SK-N-SH treated with all-trans-retinoic acid at 6 μM for 48 hours (cell line): ENCODE measurements around the gene SP3.

Experiments
- ATAC-seq: fragments of 200-7000 bp; cut with Tn5 transposase; 3 replicates; pipeline ENCODE4 v1.9.1; 2020; ENCODE audit warnings: mild to moderate bottlenecking, moderate library complexity
- ARNTL ChIP-seq: fragments of 450-650 bp; formaldehyde crosslinking; IDR thresholded peaks from 2 replicates; pipeline ENCODE4 v1.5.0; 2020; ENCODE audit warnings: low read depth, mild to moderate bottlenecking, moderate library complexity, borderline replicate concordance
- BACH2 ChIP-seq: fragments of 250-450 bp; sonication (Bioruptor Pico); IDR thresholded peaks from 2 replicates; pipeline ENCODE4 v1.9.0; 2021; ENCODE audit warnings: mild to moderate bottlenecking, borderline replicate concordance
- CREB5 ChIP-seq: fragments of 250-450 bp; sonication (Bioruptor Pico); IDR thresholded peaks from 2 replicates; pipeline ENCODE4 v1.5.1; 2020; ENCODE audit warnings: low read depth, mild to moderate bottlenecking, moderate library complexity
- CSDC2 ChIP-seq: fragments of 250-450 bp; sonication (Bioruptor Pico); IDR thresholded peaks from 2 replicates; pipeline ENCODE4 v1.5.0; 2020; ENCODE audit warnings: mild to moderate bottlenecking, moderate library complexity
- ISL1 ChIP-seq: fragments of 250-450 bp; sonication (Bioruptor Pico); IDR thresholded peaks from 2 replicates; pipeline ENCODE4 v2.1.2; 2022; ENCODE audit warnings: mild to moderate bottlenecking, moderate library complexity
- OSR1 ChIP-seq: fragments of 250-450 bp; sonication (Bioruptor Pico); IDR thresholded peaks from 2 replicates; pipeline ENCODE4 v1.8.0; 2022; ENCODE audit warnings: moderate library complexity, mild to moderate bottlenecking, inconsistent platforms
- PATZ1 ChIP-seq: fragments of 250-450 bp; sonication (Bioruptor Pico); IDR thresholded peaks from 2 replicates; pipeline ENCODE4 v1.8.0; 2020; ENCODE audit warnings: mild to moderate bottlenecking, moderate library complexity, borderline replicate concordance
- PPARA ChIP-seq: fragments of 250-450 bp; sonication (Bioruptor Pico); IDR thresholded peaks from 2 replicates; pipeline ENCODE4 v1.5.0; 2020; ENCODE audit warnings: mild to moderate bottlenecking, borderline replicate concordance
- RARB ChIP-seq: fragments of 250-450 bp; sonication (Bioruptor Pico); IDR thresholded peaks from 2 replicates; pipeline ENCODE4 v1.8.0; 2021; ENCODE audit warnings: mild to moderate bottlenecking, moderate library complexity
- SNAI2 ChIP-seq: fragments of 250-450 bp; sonication (Bioruptor Pico); IDR thresholded peaks from 2 replicates; pipeline ENCODE4 v1.5.0; 2020; ENCODE audit warnings: mild to moderate bottlenecking, moderate library complexity
- TCF4 ChIP-seq: fragments of 250-450 bp; sonication (Bioruptor Pico); IDR thresholded peaks from 2 replicates; pipeline ENCODE4 v1.8.0; 2021; ENCODE audit warnings: mild to moderate bottlenecking, moderate library complexity, borderline replicate concordance
- TOX ChIP-seq: fragments of 250-450 bp; sonication (Bioruptor Pico); IDR thresholded peaks from 2 replicates; pipeline ENCODE4 v1.8.0; 2021; ENCODE audit warnings: mild to moderate bottlenecking, moderate library complexity, borderline replicate concordance
- TSHZ2 ChIP-seq: fragments of 250-450 bp; sonication (Bioruptor Pico); IDR thresholded peaks from 2 replicates; pipeline ENCODE4 v1.5.0; 2020; ENCODE audit warnings: mild to moderate bottlenecking, moderate library complexity
- ZC3H10 ChIP-seq: fragments of 250-450 bp; sonication (Bioruptor Pico); IDR thresholded peaks from 2 replicates; pipeline ENCODE4 v1.5.1; 2021; ENCODE audit warnings: mild to moderate bottlenecking, moderate library complexity
- ZFP3 ChIP-seq: fragments of 250-450 bp; sonication (Bioruptor Pico); IDR thresholded peaks from 2 replicates; pipeline ENCODE4 v1.5.0; 2020; ENCODE audit warnings: mild to moderate bottlenecking, moderate library complexity
- ZFP30 ChIP-seq: fragments of 450-650 bp; formaldehyde crosslinking; IDR thresholded peaks from 2 replicates; pipeline ENCODE4 v1.5.0; 2022; ENCODE audit warnings: mild to moderate bottlenecking, moderate library complexity
- ZNF565 ChIP-seq: fragments of 450-650 bp; formaldehyde crosslinking; conservative IDR thresholded peaks from 2 replicates; pipeline ENCODE4 v1.5.0; 2020; ENCODE audit warnings: low read depth, mild to moderate bottlenecking, moderate library complexity
- ZNF70 ChIP-seq: fragments of 450-650 bp; formaldehyde crosslinking; IDR thresholded peaks from 2 replicates; pipeline ENCODE4 v1.5.0; 2020; ENCODE audit warnings: mild to moderate bottlenecking, moderate library complexity
- ZNF8 ChIP-seq: fragments of 450-650 bp; formaldehyde crosslinking; IDR thresholded peaks from 2 replicates; pipeline ENCODE4 v1.5.0; 2020; ENCODE audit warnings: mild to moderate bottlenecking, moderate library complexity
- TF ChIP-seq, protein P1 (sequence below): fragments of 250-450 bp; sonication (Bioruptor Pico); IDR thresholded peaks from 2 replicates; pipeline ENCODE4 v1.8.0; 2021; ENCODE audit warnings: low read depth, mild to moderate bottlenecking, moderate library complexity, borderline replicate concordance
- TF ChIP-seq, protein P2 (sequence below): fragments of 250-450 bp; sonication (Bioruptor Pico); IDR thresholded peaks from 2 replicates; pipeline ENCODE4 v1.5.1; 2021; ENCODE audit warnings: mild to moderate bottlenecking, moderate library complexity

The SP3 gene

DNA sequence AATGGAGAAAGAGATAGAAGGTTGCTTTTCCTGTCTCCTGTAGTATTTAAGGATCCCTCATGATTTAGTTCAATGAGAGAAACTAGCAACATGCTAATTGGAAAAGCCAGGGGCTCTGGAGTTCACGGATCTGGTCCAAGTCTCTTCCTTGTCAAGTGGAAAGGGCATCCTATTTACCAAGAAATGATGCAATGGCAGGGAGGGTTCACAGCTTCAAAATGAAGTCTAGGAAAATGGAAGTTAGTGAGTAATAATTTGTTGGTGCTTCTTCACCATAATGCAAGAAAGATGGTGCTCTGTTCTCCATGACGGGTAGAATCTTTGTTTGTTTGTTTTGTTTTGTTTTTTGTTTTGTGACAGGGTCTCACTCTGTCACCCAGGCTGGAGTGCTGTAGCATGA lies 34.6 kb upstream of the SP3 start:
- TF ChIP-seq TOX (no peak), ZC3H10 (CRISPR knock-in tag) (no peak), ZNF565 (CRISPR knock-in tag) (no peak), ZNF70 (no peak), ZNF8 (no peak), ISL1 (CRISPR knock-in tag) (no peak)
- ATAC-seq: no peak

DNA sequence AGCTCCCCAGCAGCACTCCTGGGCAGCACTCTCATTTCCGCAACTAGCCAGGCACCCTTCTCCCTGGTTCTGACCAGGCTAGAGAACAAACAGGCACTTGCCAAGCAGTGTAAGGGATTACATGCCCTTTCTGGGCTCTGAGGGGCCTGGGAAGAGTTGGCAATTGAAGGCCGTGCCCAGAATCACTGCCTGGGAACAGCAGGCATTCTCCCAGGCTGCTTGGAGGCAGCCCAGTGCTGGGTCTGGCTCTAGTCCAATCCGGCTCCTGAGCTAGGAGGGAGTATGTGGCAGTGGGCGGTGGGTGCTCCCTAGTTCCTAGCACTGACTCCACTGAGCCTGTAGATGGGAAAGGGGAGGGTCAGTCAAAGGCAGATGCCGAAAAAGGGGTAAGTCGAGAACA lies 34.1 kb upstream of the SP3 start:
- TF ChIP-seq ZFP3: no peak
- TF ChIP-seq, all 23 proteins: peak for 0
- no peak for ATAC-seq

GRCh38 chr2:173998386-173998785 lies 33.2 kb upstream of the SP3 start:
- no peak for ATAC-seq
- no peak for TF ChIP-seq ZNF70
- TF ChIP-seq PATZ1 (CRISPR knock-in tag): no peak
- TF ChIP-seq TCF4 (CRISPR knock-in tag): no peak
- no peak for TF ChIP-seq TOX
- no peak for TF ChIP-seq ISL1 (CRISPR knock-in tag)
- no peak for TF ChIP-seq TSHZ2 (CRISPR knock-in tag)
- no peak for TF ChIP-seq SNAI2 (CRISPR knock-in tag)
- TF ChIP-seq, protein P1, sequence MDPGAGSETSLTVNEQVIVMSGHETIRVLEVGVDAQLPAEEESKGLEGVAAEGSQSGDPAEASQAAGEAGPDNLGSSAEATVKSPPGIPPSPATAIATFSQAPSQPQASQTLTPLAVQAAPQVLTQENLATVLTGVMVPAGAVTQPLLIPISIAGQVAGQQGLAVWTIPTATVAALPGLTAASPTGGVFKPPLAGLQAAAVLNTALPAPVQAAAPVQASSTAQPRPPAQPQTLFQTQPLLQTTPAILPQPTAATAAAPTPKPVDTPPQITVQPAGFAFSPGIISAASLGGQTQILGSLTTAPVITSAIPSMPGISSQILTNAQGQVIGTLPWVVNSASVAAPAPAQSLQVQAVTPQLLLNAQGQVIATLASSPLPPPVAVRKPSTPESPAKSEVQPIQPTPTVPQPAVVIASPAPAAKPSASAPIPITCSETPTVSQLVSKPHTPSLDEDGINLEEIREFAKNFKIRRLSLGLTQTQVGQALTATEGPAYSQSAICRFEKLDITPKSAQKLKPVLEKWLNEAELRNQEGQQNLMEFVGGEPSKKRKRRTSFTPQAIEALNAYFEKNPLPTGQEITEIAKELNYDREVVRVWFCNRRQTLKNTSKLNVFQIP (CRISPR knock-in tag): no peak
- TF ChIP-seq ZFP3: no peak
- TF ChIP-seq, protein P2, sequence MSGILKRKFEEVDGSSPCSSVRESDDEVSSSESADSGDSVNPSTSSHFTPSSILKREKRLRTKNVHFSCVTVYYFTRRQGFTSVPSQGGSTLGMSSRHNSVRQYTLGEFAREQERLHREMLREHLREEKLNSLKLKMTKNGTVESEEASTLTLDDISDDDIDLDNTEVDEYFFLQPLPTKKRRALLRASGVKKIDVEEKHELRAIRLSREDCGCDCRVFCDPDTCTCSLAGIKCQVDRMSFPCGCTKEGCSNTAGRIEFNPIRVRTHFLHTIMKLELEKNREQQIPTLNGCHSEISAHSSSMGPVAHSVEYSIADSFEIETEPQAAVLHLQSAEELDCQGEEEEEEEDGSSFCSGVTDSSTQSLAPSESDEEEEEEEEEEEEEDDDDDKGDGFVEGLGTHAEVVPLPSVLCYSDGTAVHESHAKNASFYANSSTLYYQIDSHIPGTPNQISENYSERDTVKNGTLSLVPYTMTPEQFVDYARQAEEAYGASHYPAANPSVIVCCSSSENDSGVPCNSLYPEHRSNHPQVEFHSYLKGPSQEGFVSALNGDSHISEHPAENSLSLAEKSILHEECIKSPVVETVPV (CRISPR knock-in tag): no peak

- TF ChIP-seq BACH2 (CRISPR knock-in tag): no peak
- no peak for TF ChIP-seq ZC3H10 (CRISPR knock-in tag)
- TF ChIP-seq RARB (CRISPR knock-in tag): no peak
- TF ChIP-seq SNAI2 (CRISPR knock-in tag): no peak
- TF ChIP-seq ZNF70: no peak
- TF ChIP-seq CSDC2: no peak
- no peak for TF ChIP-seq ZFP30 (CRISPR knock-in tag)
- no peak for TF ChIP-seq TOX
- TF ChIP-seq, protein P1 (CRISPR knock-in tag): no peak
- no peak for TF ChIP-seq PPARA (CRISPR knock-in tag)
- no peak for TF ChIP-seq TCF4 (CRISPR knock-in tag)
- no peak for TF ChIP-seq ZNF565 (CRISPR knock-in tag)
- TF ChIP-seq ISL1 (CRISPR knock-in tag): no peak
- no peak for TF ChIP-seq ZFP3
- no peak for TF ChIP-seq ARNTL (CRISPR knock-in tag)
- TF ChIP-seq CREB5 (CRISPR knock-in tag): no peak
- no peak for TF ChIP-seq OSR1
- no peak for ATAC-seq
Measured at GRCh38 chr2:173997753-173998152, 32.6 kb upstream of the SP3 start.
